Activated T-cell treated with anti-CD3 and anti-CD28 coated beads for 48 hours (primary cell): ENCODE results near the gene KYAT1.

Experiments used
- DNase-seq: peaks from one replicate; pipeline ENCODE4 v3.0.0-alpha.2; 2020; ENCODE audit warnings: low read depth

KYAT1 gene

DNA sequence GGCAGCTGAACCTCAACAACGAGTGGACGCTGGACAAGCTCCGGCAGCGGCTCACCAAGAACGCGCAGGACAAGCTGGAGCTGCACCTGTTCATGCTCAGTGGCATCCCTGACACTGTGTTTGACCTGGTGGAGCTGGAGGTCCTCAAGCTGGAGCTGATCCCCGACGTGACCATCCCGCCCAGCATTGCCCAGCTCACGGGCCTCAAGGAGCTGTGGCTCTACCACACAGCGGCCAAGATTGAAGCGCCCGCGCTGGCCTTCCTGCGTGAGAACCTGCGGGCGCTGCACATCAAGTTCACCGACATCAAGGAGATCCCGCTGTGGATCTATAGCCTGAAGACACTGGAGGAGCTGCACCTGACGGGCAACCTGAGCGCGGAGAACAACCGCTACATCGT is 26.6 kb upstream of the KYAT1 start:
- DNase-seq = no peak

DNA sequence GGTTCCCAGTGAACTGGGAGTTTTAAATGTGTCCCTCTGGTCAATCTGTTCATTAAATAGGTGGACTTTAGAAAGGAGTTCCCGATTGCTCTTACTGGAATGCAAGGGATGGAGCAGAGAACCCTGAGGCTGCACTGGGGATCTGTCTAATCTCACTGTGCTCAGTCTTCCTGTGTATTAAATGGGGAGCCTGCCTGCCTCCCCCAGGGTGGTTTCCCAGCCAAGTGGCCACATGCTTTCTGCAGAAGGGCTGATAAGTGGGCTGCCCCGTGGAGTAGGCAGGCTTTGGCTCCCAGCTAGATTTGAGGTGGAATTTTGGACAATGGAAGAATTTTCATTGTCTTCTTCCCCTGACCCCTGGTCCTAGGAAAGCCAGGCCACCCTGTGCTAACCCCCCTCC is 25.0 kb upstream of the KYAT1 start:
- DNase-seq = no peak

DNA sequence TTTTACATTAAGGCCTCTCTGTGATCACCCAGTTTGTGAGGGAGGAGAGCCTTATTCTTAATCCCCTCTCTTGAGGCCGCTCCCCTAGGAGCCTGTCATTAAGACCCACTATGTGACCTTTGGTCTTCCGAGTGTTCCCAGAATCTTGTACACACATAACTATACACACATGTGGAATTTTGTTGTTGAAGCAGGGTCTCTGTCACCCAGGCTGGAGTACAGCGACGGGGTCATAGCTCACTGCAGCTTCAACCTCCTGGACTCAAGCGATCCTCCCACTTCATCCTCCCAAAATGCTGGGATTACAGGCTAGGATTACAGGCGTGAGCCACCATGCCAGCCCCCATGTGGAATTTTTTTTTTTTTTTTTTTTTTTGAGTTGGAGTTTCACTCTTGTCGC is 24.2 kb upstream of the KYAT1 start:
- DNase-seq = no peak

DNA sequence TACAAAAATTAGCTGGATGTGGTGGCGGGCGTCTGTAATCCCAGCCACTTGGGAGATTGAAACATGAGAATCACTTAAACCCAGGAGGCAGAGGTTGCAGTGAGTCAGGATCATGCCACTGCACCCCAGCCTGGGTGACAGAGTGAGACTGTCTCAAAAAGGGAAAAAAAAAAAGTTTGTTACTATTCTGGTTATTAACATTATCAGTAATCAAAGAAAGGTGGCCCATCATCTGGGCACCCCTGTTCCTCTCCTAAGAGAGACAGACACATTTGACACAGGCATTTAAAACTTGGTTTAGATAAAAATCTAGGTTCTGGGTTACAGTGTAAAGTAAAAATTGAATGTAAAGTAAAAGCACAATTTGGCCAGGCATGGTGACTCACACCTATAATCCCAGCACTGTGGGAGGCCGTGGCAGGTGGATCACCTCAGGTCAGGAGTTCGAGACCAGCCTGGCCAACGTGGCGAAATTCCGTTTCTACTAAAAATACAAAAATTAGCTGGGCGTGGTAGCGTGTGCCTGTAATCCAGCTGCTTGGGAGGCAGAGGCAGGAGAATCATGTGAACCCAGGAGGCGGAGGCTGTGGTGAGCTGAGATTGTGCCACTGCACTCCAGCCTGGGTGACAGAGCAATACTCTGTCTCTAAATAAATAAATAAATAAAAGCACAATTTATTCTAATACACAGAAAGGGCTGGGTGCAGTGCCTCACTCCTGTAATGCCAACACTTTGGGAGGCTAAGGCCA is 22.3 kb upstream of the KYAT1 start:
- no peak for DNase-seq

DNA sequence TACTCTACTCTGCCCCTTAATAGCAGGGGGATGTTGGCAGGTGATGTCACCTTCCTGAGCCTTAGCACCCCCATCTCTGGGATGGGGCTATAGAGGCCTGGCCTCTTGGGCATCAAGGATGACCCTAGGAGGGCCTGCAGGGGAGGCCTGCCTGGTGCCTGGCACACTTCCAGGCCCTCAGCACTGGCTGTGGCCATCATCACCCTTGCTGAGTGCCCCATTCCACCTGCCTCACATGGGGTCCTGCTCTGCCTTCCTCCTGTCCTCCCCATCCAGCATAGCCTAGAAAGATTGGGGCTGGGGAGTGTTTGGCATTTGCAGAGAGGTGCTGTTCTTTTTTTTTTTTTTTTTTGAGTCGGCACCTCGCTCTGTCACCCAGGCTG is 21.3 kb upstream of the KYAT1 start:
- no peak for DNase-seq

DNA sequence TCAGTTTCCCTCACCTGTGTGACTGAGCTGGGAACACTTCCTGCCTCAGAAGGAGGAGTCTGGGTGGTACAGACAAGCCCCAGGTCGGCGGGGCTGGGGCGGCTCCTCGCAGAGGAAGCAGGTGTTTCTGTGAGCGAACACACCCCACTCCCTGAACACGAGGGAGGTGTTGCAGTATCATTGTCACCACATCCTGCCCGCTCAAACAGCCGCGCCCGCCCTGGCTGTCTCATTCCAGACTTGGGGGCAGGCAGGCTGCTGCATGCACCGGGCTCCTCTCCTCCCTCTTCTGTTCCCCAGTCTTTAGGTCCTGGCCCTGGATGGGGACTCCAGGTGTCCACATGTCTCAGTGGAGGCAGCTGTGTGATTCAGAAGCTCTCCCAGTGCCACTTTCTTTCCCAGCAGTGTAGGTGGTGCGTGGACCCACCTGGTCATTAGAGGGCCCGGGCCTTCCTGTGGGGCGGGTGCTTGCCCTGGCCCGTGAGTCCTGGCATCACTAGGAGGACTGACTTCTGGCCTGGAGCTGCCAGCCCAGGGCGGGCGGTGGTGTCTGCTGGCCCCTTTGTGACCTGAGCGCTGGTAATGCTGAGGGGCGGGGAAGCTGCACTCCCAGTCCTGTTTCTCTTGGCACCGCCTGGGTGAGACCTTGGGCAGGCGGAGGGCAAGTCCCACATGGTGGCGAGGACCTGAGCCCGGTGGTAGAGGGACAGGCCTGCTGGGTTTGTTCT is 20.8 kb upstream of the KYAT1 start:
- peak; percentile 80 for DNase-seq

DNA sequence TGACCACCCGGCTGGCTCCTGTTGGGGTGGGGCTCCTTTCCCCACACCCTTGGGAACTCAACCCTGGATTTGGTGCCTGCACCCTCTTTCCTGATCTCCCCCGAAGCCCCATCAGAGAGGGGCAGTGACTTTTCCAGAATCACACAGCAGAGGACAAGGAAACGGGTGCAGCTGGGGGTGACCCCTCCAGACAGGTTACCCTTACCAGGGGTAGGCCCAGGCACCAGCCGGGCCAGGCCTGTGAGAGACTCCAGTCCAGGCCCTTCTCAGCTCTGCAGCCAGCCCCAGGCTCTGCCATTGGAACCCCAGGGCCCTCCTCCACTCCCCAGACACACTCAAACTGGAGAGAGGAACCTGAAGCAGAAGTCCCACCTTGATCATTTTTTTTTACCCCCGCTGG is 20.1 kb upstream of the KYAT1 start:
- no peak for DNase-seq

DNA sequence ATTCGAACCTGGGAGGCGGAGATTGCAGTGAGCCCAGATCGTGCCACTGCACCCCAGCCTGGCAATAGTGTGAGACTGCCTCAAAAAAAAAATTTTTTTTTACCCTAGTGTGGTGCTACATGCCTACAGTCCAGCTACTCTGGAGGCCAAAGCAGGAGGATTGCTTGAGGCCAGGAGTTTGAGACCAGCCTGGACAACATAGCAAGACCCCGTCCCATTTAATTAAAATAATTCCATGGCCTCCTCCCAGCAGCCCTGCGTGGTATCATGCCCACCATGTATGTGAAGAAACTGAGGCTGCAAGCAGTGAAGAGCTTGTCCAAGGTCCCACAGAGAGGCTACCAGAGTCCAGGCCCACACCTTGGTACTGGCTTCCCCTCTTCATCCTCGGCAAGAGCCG is 19.6 kb upstream of the KYAT1 start:
- DNase-seq = no peak

DNA sequence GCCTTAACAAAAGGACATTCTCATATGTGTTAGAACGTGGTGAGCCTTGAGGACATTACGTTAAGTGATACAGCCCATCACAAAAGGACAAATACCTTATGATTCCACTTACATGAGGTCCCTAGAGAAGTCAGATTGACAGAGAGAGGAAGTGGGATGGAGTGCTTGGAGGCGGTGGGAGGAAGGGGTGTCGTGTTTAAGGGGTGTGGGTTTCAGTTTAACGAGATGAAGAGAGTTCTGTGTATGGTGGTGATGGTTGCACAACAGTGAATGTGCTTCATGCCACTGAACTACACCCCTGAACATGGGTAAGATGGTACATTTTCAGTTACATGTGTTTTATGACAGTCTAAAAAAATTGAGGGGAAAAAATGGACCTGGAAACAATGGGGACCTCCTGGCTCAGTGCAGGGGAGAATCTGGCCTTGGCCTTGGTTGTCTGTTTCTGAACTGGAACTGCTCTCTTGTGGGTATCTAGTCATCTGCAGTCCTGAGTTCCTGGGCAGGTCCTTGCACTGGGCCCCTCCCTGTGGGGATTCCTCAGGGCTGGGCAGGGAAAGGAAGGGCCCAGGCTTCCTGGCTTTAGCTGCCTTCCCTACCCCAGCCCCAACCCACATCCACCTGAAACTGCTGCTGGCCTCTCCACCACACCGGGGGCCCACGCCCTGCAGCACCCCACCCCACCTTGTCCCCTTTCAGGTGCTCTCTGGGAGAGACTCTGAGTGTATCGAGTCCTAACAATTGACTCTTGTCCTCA is 18.0 kb upstream of the KYAT1 start:
- no peak for DNase-seq

DNA sequence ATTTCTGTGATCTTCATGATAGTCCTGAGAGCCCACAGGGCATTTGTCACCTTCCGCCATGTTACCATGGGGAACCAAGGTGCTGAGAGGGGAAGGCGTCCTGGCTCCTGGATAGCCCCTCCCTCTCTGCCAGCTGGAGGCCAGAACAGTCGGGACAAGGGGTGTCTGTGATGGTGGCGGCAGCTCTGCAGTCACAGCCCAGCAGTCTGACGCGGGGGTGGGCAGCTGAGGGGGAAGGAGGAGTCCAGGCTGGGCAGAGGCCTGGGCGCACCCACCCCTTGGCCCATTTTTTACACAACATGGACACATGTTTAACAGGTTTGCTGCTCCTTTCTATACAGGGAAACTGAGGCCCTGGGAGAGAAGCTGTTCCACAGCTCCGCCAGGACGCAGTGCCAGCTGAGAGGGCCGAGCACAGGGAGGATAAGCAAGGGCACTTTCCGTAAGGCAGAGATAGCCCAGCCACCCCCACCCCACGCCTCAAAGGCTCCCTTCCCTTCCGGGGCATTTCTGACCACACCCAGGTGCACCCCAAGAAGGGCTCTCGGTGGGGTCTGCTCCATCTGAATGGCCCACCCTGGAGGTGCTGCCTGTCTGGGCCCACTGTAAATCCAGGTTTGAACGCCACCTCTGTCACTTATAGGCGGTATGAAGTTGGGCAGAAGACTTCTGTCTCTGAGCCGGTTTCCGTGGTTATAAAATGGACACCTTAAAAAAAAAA is 17.3 kb upstream of the KYAT1 start:
- no peak for DNase-seq

DNA sequence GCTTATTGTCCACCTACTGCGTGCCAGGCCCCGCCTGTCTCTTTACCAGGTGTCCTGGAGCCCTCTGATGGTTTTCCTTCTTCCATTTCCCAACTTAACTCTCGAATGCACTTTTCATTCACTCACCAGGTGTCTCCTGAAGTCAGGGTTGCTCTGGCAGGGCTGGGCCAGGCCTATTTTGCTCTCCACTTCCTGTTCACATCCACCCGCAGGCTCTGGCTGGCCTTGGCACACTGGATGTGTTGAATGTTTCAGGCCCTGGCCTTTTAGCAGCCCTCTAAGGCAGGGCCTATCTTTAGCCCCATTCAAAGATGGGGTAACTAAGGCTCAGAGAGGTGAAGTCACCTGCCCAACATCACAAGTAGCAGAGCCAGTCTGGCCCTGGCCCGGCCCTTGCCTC is 16.6 kb upstream of the KYAT1 start:
- no peak for DNase-seq

DNA sequence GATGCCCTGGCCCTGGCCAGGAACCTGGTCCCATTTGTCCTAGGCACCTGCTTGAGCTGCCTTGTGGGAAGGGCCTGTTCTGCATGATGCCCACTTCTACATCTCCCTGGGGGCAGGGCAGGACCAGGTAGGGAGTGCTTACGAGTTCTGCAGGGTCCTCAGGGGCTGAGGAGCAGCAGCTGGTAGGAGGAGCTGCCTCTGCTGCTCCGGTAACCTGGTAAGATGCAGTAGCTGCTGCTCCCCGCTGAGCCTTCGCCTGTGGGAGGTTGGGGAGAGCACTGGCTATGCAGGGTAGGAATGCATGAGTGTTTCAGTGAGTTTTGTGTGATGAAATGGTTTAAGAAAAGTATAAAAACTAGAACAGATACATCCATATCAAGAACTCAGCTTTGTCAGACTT is 13.8 kb upstream of the KYAT1 start:
- DNase-seq = no peak

DNA sequence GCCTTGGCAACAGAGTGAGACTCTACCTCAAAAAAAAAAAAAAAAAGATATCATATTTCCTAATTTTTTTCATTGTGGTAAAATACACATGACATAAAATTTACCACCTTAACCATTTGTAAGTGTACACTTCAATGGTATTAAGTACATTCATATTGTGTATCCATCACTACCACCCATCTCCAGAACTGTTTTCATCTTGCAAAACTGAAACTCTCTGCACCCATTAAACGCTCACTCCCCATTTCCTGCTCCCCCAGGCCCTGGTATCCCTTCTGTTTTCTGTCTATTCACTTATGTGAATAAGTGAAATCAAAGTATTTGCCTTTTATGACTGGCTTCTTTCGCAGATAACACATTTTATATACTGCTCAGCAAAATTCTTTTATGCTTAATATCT is 13.0 kb upstream of the KYAT1 start:
- DNase-seq = no peak

DNA sequence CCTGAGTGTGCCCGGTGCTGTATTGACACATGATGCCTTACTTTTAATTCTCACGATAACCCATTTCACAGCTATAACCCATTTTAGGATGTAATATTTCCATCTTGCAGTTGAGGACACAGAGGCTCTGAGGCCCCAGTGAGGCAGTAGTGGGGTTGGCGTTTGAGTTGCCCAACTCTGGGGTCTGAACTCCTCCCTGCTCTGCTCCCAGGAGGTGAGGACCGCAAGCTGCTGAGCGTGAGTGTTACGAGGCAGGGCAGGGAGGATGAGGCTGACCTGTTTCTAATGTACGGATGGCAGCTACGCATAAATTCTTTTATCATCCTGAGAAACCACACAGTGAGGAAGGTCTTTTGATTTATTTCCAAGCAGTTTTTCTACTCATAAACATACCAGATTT is 11.6 kb upstream of the KYAT1 start:
- no peak for DNase-seq

DNA sequence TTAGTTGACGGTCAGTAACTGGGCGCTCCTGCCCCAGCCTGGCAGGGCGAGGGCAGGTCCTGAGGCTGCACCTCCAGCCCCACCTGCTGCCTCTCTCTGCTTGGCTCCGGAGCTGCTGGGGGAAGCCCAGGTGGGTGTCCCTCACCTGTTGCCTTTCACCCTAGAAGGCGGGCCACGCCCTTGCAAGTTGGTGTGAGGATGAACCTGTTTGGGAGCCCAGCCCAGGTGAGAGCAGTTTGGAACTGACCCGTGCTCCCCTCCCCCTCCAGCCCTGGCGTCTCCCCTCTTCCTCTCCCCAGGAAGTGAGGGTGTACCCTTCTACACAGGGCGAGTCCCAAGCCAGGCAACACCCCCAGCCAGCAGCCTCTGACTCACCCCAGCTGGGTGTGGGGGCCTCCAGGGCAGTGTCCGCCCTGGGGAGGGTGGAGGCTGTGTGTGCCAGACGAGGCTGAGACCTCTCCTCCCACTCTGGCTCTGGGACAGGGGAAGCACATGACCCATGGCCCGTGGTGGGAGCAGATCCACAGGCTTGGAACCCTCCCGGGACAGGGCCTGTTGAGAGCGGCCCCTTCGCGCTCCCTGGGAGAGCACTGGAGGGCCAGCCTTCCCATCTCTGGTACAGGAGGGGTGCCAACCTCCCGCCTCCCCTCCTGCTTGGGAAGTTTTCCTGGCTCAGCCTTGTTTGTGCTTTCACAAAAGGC is 10.6 kb upstream of the KYAT1 start:
- no peak for DNase-seq

DNA sequence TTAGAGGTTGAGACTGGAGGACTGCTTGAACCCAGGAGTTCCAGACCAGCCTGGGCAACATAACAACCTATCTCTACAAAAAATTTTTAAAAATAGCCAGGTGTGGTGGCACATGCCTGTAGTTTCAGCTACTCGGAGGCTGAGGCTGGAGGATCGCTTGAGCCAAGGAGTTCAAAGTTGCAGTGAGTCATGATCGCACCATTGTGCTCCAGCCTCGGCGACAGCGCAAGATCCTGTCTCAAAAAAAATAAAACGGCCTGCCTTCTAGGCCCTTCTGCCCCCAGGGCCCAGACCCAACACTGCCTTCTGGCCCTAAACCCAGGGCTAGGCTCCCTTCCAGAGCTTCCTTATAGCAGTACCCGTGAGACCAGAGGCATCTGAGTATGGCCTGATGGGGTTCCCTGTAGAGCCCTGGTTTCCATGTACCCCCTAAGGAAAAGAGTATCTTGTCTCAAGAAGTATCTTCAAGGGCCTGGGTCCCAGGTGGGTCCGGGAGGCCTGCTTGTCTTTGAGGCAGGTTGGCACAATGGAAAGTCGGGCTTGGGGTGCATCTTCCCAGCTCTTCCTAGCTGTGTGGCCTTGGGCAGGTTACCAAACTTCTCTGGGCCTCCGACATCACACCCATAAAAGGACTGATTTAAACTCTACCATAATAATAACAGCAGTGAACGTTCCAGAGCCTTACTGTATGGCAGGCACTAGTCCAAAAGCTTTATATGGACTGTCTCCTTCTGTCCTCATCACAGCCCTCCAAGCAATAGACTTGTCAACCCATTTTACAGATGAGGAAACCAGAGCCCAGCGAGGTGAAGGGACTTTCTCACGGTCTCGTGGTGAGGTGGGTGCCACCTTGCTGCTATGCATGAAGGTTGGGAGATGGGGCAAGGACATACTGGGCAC is 9.8 kb upstream of the KYAT1 start:
- no peak for DNase-seq

DNA sequence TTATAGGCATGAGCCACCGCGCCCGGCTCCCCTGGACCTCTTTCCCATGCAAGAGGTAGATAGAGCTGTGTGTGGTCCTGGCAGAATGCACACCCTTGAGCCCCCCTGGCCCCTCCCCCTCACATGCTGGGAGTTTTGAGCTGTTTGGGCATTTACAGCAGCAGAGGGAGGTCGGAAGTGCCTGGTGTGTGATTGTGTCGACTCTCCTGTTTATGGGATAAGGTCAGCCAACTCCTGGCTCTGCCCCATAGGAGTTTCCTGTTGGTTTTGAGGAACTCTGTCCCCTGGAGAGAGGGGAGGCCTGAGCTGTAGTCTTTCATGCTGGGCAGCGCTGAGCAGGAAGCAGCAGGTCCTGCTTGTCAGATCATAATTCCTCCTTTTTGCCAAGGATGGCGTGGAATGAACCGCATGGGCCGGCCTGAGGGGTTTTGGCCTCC is 6.2 kb upstream of the KYAT1 start:
- no peak for DNase-seq

DNA sequence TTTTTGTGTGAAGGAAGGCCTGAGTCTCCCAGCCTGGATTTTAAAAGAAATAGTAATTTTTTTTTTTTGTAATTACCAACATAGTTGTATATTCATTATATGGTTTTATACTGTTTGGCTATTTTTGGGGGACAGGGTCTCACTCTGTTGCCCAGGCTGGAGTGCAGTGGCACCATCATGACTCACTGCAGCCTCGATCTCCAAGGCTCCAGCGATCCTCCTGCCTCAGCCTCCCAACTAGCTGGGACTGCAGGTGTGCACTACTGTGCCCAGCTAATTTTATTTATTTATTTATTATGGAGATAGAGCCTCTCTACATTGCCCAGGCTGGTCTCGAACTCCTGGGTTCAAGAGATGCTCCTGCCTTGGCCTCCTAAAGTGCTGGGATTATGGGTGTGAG is 5.3 kb upstream of the KYAT1 start:
- DNase-seq = no peak

DNA sequence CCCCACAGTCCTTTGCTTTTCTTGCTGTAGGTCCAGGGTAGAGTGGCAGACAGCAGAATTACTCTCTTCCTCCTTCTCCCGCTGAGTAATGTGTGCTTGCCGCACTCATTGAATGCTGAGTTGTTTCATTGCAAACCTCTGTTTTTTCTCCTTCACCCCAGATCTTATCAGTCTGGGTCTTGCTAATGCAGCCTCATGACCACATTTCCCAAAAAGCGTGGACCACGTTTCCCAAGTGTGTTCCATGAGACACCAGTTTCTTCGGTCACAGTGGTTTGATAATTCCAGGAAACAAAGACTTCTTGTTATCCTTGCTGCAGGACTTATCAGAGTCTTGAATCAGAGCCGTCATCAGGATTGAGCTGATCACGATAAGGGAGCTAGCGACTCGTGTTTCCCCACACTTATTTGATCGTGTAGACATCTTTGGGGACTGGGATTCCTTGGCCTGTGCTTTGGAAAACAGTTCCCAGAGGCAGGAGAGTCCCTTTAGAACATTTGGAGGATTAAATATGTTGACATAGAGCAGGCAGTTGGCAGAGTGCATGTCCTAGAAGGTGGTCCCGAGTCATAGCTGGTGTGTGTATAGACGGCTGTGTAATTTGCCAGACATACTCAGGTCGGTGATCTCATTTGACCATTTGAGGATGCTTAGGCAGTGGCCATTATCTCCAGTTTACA is 4.6 kb upstream of the KYAT1 start:
- DNase-seq = no peak

DNA sequence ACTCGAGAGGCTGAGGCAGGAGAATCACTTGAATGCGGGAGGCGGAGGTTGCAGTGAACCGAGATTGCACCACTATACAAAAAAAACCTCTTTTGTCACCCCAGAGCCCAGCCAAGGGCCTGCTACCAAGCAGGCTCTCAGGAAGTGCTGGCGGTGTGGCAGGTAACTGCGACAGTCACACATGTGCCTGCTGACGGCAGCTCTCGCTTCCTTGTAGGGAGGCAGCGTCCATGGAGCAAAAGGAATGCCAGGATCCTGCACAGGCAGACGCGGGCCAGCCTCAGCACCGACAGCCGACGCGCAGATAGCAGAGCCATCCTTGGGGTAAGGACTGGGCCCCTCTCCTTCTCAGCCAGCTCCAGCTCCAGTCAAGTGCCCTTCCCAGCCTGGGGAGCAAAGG is 4.0 kb upstream of the KYAT1 start:
- no peak for DNase-seq
